Urinary bladder (tissue), 4 donors: ENCODE measurements around the gene NEIL3. TPM values are rescaled to one million over a fixed set of nuclear protein-coding genes. Genes with fewer than 3 reads are reported as not detected.
"Not testable (repeated sequence)": the region's sequence is repeated elsewhere in the genome, so short reads cannot be mapped to it uniquely, and the experiment has no call there.

Source experiments
- DNase-seq: peaks from one replicate; pipeline ENCODE4 v3.0.0-alpha.2; 2015; ENCODE audit errors: extremely low spot score
- H3K27ac ChIP-seq: one replicate; pipeline ENCODE4 v1.5.1; 2013; ENCODE audit warnings: low read depth, mild to moderate bottlenecking, moderate library complexity
- H3K36me3 ChIP-seq: one replicate; pipeline ENCODE4 v1.6.1; 2013; ENCODE audit warnings: mild to moderate bottlenecking, moderate library complexity; ENCODE audit not compliant: insufficient read depth
- H3K4me1 ChIP-seq: one replicate; pipeline ENCODE4 v1.6.1; 2013; ENCODE audit warnings: mild to moderate bottlenecking, moderate library complexity; ENCODE audit not compliant: insufficient read depth
- H3K4me3 ChIP-seq: one replicate; pipeline ENCODE4 v1.5.1; 2013; ENCODE audit warnings: low read depth, low read length
- WGBS: extraction: QIAGEN DNeasy Blood & Tissue Kit; methylation state at CpG from one replicate; pipeline ENCODE4 v1.1.7; 2013; 5-methylcytosine and 5-hydroxymethylcytosine counted together
- polyA plus RNA-seq: library from polyadenylated mRNA; stranded (reverse); fragments of 200-250 nt; gene quantifications from one replicate; pipeline ENCODE4 v1.2.3, GENCODE V29; 2013
- total RNA-seq: library from RNA; depleted of rRNA; stranded (reverse); fragments of >200 nt; gene quantifications from one replicate; pipeline ENCODE4 v1.2.3, GENCODE V29; 2014
- donor health status: healthy with polysubstance abuse.
- donor health status: healthy.

Gene NEIL3
- total and polyA plus RNA-seq, 2 donors = 9.6 TPM; not detected in 1

DNA sequence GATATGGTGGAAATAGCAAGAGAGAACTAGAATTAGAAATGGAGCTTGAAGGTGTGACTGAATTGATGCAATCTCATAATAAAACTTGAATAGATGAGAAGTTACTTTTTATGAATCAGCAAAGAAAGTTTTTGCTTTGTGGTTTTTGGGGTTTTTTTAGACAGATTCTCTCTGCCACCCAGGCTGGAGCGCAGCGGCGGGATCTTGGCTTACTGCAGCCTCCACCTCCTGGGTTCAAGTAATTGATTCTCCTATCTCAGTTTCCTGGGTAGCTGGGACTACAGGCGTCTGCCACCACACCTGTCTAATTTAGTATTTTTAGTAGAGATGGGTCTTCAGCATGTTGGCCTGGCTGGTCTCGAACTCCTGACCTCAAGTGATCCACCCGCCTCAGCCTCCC, 23.7 kb upstream of the NEIL3 start:
- WGBS = 96% methylated on average over 6 of the region's 6 CpGs

GRCh38 chr4:177287255-177287654, 22.4 kb upstream of the NEIL3 start:
- WGBS = 44% methylated on average over 1 of the region's 1 CpG

More for the DNA sequence above, 23.7 kb upstream of the NEIL3 start:
- no peak for DNase-seq
- H3K4me1 ChIP-seq = no peaks in the 10 kb centered on the region
- H3K36me3 ChIP-seq = no peaks in the 10 kb centered on the region
- H3K4me3 ChIP-seq = no peak overlapping the region
- no peak overlapping the region for H3K27ac ChIP-seq

GRCh38 chr4:177288335-177288734, 21.3 kb upstream of the NEIL3 start:
- H3K4me1 ChIP-seq = no peaks in the 10 kb centered on the region
- DNase-seq = no peak
- H3K36me3 ChIP-seq = no peaks in the 10 kb centered on the region
- 78% methylated on average over 1 of the region's 1 CpG for WGBS
- no peak overlapping the region for H3K4me3 ChIP-seq
- no peak overlapping the region for H3K27ac ChIP-seq

More at GRCh38 chr4:177287255-177287654, 22.4 kb upstream of the NEIL3 start:
- no peak overlapping the region for H3K27ac ChIP-seq
- no peak overlapping the region for H3K4me3 ChIP-seq
- no peak for DNase-seq
- no peaks in the 10 kb centered on the region for H3K4me1 ChIP-seq
- no peaks in the 10 kb centered on the region for H3K36me3 ChIP-seq

- H3K4me3 ChIP-seq = no peak overlapping the region
- no peak overlapping the region for H3K27ac ChIP-seq
- 71% methylated on average over 6 of the region's 6 CpGs for WGBS
- no peaks in the 10 kb centered on the region for H3K4me1 ChIP-seq
- no peaks in the 10 kb centered on the region for H3K36me3 ChIP-seq
- DNase-seq = no peak
Measured at GRCh38 chr4:177290780-177291179, 18.9 kb upstream of the NEIL3 start.

DNA sequence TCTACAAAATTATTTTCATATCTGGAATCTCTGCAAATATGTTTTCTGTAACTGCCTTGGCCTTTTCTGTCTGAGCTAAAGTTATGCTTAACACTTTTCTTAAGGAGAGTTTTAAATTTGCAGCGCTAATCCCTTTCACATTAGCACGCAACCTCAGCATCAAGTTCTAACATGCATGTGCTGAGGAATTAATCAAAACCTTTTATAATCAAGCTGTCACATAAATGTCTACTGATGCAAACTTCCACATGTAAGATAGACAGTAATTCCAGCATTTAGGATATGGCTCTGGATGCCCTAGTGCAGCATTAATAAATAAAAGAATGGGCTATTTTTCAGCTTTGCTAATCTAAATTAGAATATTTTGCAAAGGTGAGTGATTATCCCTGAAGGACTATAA, 17.5 kb upstream of the NEIL3 start:
- Histone ChIP-seq H3K4me3 (no peak overlapping the region), H3K36me3 (no peaks in the 10 kb centered on the region), H3K27ac (no peak overlapping the region), H3K4me1 (no peaks in the 10 kb centered on the region)
- DNase-seq = no peak
- 78% methylated on average over 2 of the region's 2 CpGs for WGBS

DNA sequence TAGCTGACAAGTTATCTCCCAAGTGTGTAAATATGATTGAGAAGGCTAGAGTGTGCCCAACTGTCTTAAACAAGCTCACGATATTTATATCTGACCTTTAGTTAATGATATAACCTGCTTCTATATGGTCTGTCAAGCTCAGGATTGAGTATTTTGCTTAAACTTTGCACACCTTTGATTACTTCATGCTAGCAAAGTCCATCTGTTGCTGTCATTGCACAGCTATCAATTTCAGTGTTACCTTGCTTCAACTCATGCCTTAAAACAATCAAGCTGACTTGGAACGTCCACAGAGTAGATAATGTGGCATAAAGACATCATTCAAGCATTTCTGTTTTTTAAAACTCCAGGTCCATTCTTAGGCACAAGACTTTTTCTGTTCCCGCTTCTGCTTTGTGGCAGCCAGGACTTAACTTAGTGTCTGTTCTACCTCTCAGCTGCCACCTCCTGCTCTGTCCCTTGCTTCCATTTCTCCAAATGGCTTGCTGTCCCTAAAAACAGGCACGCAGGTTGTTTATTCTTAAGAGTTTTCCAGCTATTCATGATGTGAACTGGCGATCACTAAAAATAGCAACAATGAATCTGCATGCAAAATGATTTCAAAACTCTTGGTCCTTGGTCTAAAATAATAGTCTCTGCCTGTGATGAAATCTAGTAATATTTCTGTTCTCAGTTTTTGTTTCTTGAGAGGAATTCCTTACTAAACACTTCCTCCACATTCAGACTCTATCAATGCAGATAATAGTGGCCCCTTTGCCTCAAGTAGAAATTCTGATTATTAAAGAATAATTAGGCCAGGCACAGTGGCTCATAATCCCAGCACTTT, 16.3 kb upstream of the NEIL3 start:
- DNase-seq = no peak
- Histone ChIP-seq H3K27ac (no peak overlapping the region), H3K4me3 (no peak overlapping the region), H3K4me1 (no peaks in the 10 kb centered on the region), H3K36me3 (no peaks in the 10 kb centered on the region)
- 62% methylated on average over 5 of the region's 5 CpGs for WGBS

GRCh38 chr4:177297785-177298391, 11.8 kb upstream of the NEIL3 start:
- Histone ChIP-seq H3K36me3 (no peaks in the 10 kb centered on the region), H3K4me3 (no peak overlapping the region), H3K4me1 (no peaks in the 10 kb centered on the region), H3K27ac (no peak overlapping the region)
- no peak for DNase-seq
- WGBS = 100% methylated on average over 2 of the region's 2 CpGs

DNA sequence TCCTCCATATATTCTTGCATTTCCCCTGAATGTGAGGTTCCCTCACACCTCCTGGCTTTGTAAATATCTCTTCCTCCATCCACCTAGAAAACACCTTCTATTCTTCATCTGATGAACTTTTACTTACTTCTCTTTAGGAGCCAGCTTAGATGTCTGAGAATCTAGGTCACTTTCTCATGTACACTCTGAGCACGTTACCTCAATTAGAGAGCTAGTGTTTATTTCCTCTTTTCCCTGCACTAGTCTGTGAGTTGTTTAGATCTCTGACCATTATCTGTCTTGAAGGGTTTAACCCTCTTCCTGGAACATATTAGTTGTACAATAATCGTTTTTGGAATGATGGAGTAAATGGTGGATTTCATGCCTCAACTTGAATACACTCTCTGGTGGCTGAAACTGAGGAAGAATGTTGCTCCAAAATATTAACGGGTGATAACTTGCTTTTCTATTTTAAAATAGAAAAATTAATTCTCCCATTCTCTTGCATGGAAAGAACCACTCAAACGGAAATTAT, 8.5 kb upstream of the NEIL3 start:
- Histone ChIP-seq H3K4me1 (no peaks in the 10 kb centered on the region), H3K36me3 (no peaks in the 10 kb centered on the region), H3K4me3 (no peak overlapping the region), H3K27ac (no peak overlapping the region)
- 37% methylated on average over 4 of the region's 4 CpGs for WGBS
- DNase-seq = no peak

GRCh38 chr4:177302371-177303100, 7.1 kb upstream of the NEIL3 start:
- H3K27ac ChIP-seq = no peak overlapping the region
- no peak overlapping the region for H3K4me3 ChIP-seq
- no peaks in the 10 kb centered on the region for H3K36me3 ChIP-seq
- 90% methylated on average over 4 of the region's 4 CpGs for WGBS
- no peaks in the 10 kb centered on the region for H3K4me1 ChIP-seq
- no peak for DNase-seq

GRCh38 chr4:177304094-177304493, 5.6 kb upstream of the NEIL3 start:
- H3K36me3 ChIP-seq = no peaks in the 10 kb centered on the region
- H3K4me1 ChIP-seq = no peaks in the 10 kb centered on the region
- no peak for DNase-seq
- WGBS = 94% methylated on average over 4 of the region's 4 CpGs
- H3K4me3 ChIP-seq = no peak overlapping the region
- no peak overlapping the region for H3K27ac ChIP-seq

GRCh38 chr4:177304864-177305263, 4.8 kb upstream of the NEIL3 start:
- not testable (repeated sequence) for H3K27ac ChIP-seq
- 95% methylated on average over 3 of the region's 3 CpGs for WGBS

GRCh38 chr4:177308125-177308524, 1.5 kb upstream of the NEIL3 start:
- no peak for DNase-seq
- Histone ChIP-seq H3K4me3 (no peak overlapping the region), H3K4me1 (no peaks in the 10 kb centered on the region), H3K36me3 (no peaks in the 10 kb centered on the region), H3K27ac (no peak overlapping the region)
- WGBS = 90% methylated on average over 3 of the region's 3 CpGs

More at GRCh38 chr4:177304864-177305263, 4.8 kb upstream of the NEIL3 start:
- H3K4me1 ChIP-seq, H3K36me3 ChIP-seq, DNase-seq, H3K4me3 ChIP-seq: not testable (repeated sequence)

- 49% methylated on average over 8 of the region's 8 CpGs for WGBS
- no peak overlapping the region for H3K27ac ChIP-seq
- no peak overlapping the region for H3K4me3 ChIP-seq
- H3K4me1 ChIP-seq = no peaks in the 10 kb centered on the region
- DNase-seq = no peak
- H3K36me3 ChIP-seq = no peaks in the 10 kb centered on the region
Measured at GRCh38 chr4:177308847-177309521, 690 bp upstream of the NEIL3 start.
